Measurements from ENCODE around the gene ADSS1.

DNA sequence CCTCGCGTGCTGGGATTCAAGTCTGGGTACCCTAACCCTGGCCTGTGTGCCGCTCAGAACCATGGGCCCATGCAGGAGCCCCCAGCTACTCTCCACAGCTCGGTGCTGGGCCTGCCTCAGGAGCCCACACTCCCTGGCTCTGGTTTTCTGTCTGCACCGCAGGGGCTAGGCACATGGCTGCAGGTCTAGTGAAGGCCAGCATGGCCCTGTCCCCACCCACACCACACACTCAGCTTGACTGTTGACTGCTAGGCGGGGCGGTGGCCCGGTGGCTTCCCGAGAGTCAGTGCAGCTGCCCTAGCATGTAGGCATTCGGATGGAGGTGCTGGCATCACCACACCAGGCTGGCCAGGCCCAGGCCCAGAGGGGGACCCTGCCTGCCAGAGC is 26.7 kb upstream of the ADSS1 start:
- TF ChIP-seq TAF1 (conservative IDR thresholded peaks at IDR 0.05) (no peak), MAX (IDR thresholded peaks at IDR 0.05) (no peak), GABPA (IDR thresholded peaks at IDR 0.05 in 1 of 2, conservative IDR thresholded peaks at IDR 0.05 in 1 of 2) (no peak), FOXA1 (IDR thresholded peaks at IDR 0.05) (no peak)
- TF ChIP-seq, protein P1, sequence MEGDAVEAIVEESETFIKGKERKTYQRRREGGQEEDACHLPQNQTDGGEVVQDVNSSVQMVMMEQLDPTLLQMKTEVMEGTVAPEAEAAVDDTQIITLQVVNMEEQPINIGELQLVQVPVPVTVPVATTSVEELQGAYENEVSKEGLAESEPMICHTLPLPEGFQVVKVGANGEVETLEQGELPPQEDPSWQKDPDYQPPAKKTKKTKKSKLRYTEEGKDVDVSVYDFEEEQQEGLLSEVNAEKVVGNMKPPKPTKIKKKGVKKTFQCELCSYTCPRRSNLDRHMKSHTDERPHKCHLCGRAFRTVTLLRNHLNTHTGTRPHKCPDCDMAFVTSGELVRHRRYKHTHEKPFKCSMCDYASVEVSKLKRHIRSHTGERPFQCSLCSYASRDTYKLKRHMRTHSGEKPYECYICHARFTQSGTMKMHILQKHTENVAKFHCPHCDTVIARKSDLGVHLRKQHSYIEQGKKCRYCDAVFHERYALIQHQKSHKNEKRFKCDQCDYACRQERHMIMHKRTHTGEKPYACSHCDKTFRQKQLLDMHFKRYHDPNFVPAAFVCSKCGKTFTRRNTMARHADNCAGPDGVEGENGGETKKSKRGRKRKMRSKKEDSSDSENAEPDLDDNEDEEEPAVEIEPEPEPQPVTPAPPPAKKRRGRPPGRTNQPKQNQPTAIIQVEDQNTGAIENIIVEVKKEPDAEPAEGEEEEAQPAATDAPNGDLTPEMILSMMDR (IDR thresholded peaks at IDR 0.05; ENCODE audit: low read depth, low read length, missing input control), result no peak
